Measurements from ENCODE around the gene FBXO47. TPM values are rescaled to one million over a fixed set of nuclear protein-coding genes. Genes with fewer than 3 reads are reported as not detected.
"Not testable (repeated sequence)": the region's sequence is repeated elsewhere in the genome, so short reads cannot be mapped to it uniquely, and the experiment has no call there.

The FBXO47 gene
- total RNA-seq, 1 donor from 2014 or later: not detected

DNA sequence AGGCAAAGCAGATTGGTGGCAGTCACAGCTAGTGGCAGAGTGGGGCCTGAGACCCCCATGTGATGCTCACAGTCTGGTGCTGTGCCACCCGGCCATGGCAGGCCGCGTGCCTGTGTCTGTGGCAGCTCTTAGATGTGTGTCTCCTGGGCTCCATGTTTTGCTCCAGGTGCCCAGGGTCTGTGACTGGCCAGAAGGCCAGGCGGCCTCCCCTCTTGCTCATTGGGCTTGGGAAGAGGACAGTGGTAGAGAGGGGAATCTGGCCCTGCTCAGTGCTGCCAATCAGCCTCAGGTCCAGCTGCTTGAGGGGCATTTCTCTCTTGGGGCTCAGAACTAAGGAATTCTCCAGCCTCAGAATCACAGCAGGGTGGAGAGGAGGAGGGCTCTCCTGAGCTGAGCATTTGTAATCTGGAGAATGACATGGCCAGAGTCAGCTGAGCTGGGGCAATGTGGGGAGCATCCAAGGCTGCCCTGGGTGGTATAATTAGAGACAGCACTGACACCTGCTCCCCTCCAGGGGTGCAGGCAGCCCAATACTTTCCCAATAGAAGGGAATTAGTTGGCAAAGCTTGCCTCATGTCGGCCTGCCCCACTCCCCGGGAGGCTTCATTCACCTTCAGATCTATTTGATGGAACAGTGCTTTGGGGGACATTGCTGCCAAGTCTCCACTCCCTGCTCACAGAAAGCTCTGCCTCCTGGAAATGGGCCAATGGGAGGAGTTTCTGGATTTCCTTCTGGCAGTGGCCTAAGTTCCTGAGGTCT is 44.5 kb downstream of the FBXO47 start:
- peak; percentile 61 for DNase-seq (ENCODE audit: low read depth)

DNA sequence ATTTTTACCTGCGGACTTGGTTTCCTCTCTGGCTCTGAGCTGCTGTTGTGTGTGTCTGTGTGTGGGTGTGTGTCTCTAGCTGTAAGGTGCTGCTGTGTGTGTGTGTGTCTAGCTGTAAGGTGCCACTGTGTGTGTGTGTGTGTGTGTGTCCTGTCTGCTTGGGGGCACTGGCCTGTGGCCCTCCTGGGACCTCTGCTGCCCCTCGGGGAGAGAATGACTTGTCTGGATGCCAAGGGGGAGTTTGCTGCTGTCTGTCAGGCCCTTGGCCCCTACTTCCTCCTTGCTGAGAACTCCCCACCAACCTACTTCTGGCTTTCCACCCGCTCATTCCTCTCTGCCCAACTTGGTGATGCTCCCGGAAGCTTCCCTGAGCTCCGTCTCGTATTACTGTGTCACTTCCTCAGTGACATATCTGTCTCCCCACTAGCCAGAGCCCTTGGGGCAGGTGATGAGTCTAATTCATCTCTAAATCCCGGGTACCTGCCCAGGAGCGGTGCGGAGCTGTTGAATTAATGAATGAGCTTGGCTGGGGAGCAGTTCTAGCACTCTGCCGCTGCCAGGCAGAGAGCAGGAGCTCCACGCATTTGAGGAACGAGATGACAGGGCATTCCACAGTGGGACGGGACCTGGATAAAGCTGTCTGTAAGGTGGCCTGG is 45.3 kb downstream of the FBXO47 start:
- DNase-seq (ENCODE audit: low read depth): no peak

GRCh38 chr17:38920374-38921291 is 46.6 kb downstream of the FBXO47 start:
- no peak for DNase-seq (ENCODE audit: low read depth)

GRCh38 chr17:38919316-38920078 is 47.7 kb downstream of the FBXO47 start:
- no peak for DNase-seq (ENCODE audit: low read depth)

GRCh38 chr17:38918916-38919315 is 48.3 kb downstream of the FBXO47 start:
- DNase-seq (ENCODE audit: low read depth): no peak

- DNase-seq (ENCODE audit: low read depth): no peak
Observed at GRCh38 chr17:38918129-38918913, 48.9 kb downstream of the FBXO47 start.

GRCh38 chr17:38917259-38917658 is 49.9 kb downstream of the FBXO47 start:
- DNase-seq (ENCODE audit: low read depth): no peak

DNA sequence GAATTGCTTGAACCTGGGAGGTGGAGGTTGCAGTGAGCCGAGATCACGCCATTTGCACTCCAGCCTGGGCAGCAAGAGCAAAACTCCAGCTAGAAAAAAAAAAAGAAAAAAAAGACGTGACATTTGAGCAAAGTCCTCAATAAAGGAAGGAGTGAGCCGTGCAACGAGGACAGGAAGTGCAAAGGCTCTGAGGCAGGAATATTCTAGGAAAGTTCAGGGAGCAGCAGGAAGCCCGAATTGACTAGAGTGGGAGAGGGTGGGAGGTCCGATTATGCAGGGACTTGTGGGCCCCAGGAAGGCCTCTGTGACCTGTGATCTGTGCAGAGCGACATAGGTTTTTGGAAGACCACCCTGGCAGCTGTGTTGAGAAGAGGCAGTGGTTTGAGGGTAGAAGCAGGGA is 50.4 kb downstream of the FBXO47 start:
- DNase-seq (ENCODE audit: low read depth): no peak

DNA sequence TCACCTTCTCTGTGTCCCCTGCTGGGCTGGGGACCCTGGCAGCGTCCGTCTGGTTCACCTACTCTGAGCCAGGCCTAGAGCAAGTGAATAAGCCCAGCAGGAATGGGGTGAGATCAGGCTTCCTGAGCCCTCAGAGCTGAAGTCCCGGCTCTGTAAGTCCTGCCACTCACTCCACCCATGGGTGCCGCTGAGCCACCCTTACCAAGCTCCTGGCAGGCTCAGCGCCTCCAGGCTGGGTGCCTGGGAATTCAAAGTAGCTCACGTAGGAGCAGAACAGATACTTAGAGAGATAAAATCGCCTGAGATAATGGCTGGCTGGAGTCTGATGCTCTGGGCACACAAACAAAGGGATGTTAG is 51.6 kb downstream of the FBXO47 start:
- DNase-seq (ENCODE audit: low read depth): no peak

GRCh38 chr17:38914741-38915638 is 52.2 kb downstream of the FBXO47 start:
- no peak for DNase-seq (ENCODE audit: low read depth)

- no peak for DNase-seq (ENCODE audit: low read depth)
Observed at GRCh38 chr17:38912221-38912813, 54.9 kb downstream of the FBXO47 start.

- DNase-seq (ENCODE audit: low read depth): not testable (repeated sequence)
Observed at GRCh38 chr17:38911731-38912081, 55.5 kb downstream of the FBXO47 start.

- no peak for DNase-seq (ENCODE audit: low read depth)
Observed at GRCh38 chr17:38911081-38911730, 56.0 kb downstream of the FBXO47 start.

GRCh38 chr17:38910325-38910724 is 56.9 kb downstream of the FBXO47 start:
- DNase-seq (ENCODE audit: low read depth): no peak

- no peak for DNase-seq (ENCODE audit: low read depth)
Observed at GRCh38 chr17:38908676-38909181, 58.5 kb downstream of the FBXO47 start.

DNA sequence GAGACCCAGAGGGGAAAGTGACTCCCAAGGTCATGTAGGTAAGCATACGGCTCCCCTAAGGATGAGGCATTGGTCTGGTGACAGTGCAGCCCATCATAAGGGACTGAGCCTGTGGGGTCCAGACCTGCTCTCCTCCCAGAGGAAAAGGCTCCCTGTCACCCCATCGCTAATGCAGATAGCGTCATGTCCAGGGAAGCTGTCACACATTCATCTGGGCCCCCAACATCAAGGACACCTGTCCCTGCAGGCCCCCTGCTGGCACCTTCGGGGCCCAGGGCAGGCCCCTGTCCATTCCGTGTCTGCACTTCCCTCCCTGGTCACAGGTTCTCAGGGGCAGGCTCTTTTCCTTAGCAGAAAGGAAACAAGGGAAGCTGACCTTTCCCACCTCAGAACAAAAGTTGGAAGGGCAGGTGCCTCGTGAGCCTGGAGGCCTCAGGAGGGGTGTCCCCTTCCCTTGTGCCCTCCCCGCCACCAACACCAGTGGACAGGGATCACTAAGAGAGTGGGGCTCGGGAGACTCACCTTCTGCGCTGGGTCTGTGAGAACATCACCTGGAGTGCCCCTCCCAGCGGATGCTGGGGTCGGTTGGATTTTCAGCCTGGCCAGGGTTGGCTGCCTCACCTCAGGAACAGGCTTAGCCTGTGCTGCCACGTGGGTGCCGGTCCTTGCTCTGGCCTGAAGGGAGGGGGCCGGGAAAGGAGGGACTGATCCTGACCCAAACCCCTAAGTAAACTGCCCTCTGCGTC is 59.1 kb downstream of the FBXO47 start:
- DNase-seq (ENCODE audit: low read depth): no peak

DNA sequence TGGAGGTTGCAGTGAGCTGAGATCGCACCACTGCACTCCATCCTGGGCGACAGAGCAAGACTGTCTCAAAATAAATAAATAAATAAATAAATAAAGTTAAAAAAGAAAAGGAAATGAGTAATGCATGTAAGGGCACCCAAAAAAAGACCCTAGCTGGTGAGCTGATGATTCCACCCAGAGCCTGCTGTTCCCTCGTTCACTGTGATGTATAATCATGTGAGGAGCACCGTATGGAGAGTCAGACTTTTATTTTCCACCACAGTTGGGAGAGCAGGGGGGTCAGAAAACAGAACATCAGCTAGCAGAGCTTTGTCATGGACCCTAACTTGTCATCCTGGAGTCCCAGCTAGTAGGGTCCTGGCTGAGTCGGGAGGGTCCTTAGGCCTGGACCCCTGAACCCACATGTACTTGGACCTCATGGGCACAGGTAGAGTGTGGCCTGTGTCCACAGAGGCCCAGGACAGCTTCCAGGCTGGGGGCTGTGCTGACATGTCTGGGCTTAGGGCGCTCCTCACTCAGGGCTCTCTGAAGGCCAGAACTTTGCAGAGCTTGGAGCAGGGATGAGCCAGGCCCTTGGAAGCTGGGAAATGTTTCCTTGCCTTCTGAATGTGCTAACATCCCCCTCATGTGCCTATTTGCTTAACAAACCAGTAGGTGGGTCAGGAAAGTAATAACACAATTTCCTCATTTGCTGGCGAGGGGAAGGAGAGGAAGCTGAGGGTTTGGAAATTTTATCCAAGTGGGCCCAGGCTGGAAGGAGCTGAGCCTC is 60.6 kb downstream of the FBXO47 start:
- no peak for DNase-seq (ENCODE audit: low read depth)

Data from renal cortical epithelial cell (primary cell).